Left lobe of liver (tissue), 2 donors: ENCODE data around the gene SPATA31A6. TPM values are rescaled to one million over a fixed set of nuclear protein-coding genes. Genes with fewer than 3 reads are reported as not detected.
"Not testable (repeated sequence)": the region's sequence is repeated elsewhere in the genome, so short reads cannot be mapped to it uniquely, and the experiment has no call there.

Experiments
- ATAC-seq: fragments of 200-7000 bp; cut with Tn5 transposase; one replicate; pipeline ENCODE4 v1.9.1; 2020; ENCODE audit warnings: mild to moderate bottlenecking, moderate library complexity
- DNase-seq: peaks from one replicate; pipeline ENCODE4 v3.0.0-alpha.2; 2020; ENCODE audit warnings: low spot score
- total RNA-seq: library from RNA; stranded (reverse); gene quantifications from one replicate; pipeline ENCODE4 v1.2.1, GENCODE V29; 2021
- donor health status: DM: no; HTN: no; CAD: no; lungs with moderate emphysema.
- donor health status: DM: no; HTN: yes; CAD: no.

SPATA31A6 gene
- not detected for total RNA-seq

GRCh38 chr9:42183359-42183758 lies at the start of gene SPATA31A6:
Gene SPATA31A6, plus strand, starts transcription at chr9:42183659. Its CDS starts 29 bp downstream, at chr9:42183688.
- not testable (repeated sequence) for ATAC-seq, DNase-seq

DNA sequence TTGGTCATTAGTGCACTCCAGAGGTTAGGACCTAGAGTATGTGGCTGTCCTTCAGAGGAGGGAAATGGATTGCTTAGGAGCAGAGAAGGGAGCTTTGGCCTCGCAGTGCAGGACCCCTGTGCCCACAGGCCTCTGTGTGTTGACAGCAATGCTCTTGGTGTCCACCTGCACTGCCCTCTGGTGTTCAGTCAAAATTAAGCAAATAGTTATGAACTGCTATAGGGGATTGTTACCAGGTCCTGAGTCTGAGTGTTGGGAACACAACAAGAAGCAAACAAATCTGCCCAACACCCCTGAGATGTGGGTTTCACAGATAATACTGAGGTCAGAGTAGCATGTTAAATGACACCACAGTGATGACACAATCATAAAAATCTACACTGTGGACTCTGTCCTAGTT lies 23.2 kb upstream of the SPATA31A6 start:
- not testable (repeated sequence) for ATAC-seq, DNase-seq

- not testable (repeated sequence) for DNase-seq, ATAC-seq
Observed at GRCh38 chr9:42219861-42220260, 36.4 kb downstream of the SPATA31A6 start.

DNA sequence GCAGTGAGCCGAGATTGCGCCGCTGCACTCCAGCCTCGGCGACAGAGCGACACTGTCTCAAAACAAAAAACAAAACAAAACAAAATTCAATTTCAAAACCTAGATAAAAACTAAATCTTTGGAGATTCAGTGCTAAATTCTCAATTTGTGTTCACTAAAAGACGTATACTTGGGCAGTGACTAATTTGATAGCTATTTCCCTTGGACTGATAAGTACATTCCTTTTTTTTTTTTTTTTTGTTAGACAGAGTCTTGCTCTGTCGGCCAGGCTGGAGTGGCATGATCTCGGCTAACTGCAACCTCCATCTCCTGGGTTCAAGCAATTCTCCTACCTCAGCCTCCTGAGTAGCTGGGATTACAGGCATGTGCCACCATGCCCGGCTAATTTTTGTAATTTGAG lies 39.8 kb downstream of the SPATA31A6 start:
- ATAC-seq, DNase-seq: not testable (repeated sequence)

DNA sequence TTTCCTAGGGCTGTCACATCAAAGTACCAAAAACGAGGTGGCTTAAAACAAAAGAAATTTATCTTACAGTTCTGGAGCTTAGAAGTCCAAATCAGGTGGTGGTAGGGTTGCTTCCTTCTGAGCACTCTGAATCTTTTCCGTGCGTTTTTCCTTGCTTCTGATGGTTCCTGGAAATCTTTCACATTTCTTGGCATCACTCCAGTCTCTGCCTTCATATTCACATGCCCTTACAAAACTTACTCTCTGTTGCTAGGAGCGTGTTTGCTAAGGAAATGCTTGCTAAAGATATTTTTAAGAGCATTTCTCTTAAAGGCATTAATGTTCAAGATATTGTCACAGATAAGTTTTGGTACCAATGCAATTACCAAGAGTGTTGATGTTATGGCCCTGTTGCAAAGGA lies 49.6 kb downstream of the SPATA31A6 start:
- not testable (repeated sequence) for ATAC-seq, DNase-seq

DNA sequence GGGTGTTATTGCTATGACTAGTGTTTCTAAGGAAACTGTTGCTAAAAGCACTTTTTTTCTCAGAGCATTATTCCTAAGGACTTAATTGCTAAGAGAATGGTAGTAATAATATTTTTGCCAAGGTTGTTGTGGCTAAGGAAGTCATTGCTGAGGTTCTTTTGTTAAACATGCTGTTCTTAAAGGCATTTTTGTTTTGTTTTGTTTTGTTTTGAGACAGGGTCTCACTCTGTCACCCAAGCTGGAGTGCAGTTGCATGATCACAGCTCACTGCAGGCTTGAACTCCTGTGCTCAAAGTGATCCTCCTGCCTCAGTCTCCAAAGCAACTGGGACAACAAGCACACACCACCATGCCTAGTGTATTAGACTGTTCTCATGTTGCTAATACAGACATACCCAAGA lies 51.2 kb downstream of the SPATA31A6 start:
- DNase-seq, ATAC-seq: not testable (repeated sequence)

DNA sequence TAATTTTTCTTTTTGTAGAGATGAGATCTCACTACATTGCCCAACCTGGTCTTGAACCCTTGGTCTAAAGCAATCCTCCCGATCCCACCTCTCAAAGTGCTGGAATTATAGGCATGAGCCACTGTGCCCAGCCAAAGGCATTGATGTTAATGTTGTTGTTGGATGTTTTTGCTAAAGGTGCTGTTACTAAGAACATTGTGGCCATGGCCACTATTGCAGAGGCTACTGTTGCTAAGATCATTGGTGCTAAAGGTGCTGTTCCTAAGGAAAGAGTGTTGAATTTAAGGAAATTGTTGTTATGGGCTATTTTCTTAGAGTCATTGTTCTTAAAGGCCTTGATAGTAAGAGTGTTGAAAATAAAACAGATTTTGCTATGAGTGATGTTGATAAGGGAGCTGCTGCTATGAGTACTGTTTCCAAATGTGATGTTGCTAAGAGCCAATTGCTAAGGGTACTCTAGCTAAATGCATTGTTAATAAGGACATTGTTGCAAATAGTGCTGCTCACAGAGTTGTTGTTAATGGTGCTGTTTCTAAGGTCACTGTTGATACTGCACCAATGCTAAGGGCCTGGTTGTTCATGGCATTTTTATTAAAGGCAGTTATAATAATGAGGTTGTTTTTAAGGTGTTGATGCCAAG lies 52.0 kb downstream of the SPATA31A6 start:
- not testable (repeated sequence) for ATAC-seq, DNase-seq

GRCh38 chr9:42236097-42236496 lies 52.6 kb downstream of the SPATA31A6 start:
- DNase-seq: not testable (repeated sequence)

DNA sequence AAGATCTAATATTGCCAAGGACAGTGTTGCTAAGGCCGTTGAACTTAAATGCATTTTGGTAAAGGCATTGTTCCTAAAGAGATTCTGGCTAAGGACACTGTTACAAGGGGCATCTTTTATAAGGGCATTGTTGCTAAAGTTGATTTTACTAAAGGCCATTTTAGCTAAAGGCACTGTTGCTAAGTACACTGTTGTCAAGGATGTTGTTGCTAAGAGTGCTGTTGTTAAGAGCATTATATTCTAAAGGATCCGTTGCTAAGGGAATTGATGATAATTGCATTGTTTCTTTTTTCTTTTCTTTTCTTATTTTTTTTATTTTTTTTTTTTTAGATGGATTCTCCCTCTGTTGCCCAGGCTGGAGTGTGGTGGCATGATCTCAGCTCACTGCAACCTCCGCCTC lies 53.9 kb downstream of the SPATA31A6 start:
- not testable (repeated sequence) for DNase-seq, ATAC-seq

More at GRCh38 chr9:42236097-42236496, 52.6 kb downstream of the SPATA31A6 start:
- ATAC-seq: not testable (repeated sequence)

DNA sequence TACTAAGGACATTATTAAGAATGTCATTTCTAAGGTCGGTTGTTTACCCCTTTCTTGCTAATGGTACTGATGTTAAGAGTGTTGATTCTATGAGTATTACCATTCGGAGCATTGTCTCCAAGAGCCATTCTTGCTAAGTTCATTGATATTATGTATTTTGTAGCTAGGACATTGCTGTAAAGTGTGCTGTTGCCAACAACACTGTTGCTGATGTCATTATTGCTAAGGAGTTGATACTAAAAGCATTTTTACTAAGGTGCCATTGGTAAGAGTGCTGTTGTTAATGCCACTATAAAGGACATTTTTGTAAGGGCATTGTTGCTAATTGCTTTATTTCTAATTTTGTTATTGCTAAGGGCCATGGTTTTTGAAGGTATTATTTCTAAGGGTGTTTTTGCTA lies 55.4 kb downstream of the SPATA31A6 start:
- ATAC-seq, DNase-seq: not testable (repeated sequence)

Other genes starting within 250 kb of the SPATA31A6 start
- gene CNTNAP3B, start 54.2 kb upstream of the SPATA31A6 start, total RNA-seq: 2.0 TPM